ENCODE results near the gene BICD2. TPM values are rescaled to one million over a fixed set of nuclear protein-coding genes. Genes with fewer than 3 reads are reported as not detected.
A peak's percentile ranks its signal among the peaks of the same experiment; 100 is the strongest.

The BICD2 gene
- total and polyA plus RNA-seq, 2 of the 8 experiments (the other 6 are each of a cell fraction or from before 2014, with no cell fraction given) = 6.6 to 22.8 TPM

DNA sequence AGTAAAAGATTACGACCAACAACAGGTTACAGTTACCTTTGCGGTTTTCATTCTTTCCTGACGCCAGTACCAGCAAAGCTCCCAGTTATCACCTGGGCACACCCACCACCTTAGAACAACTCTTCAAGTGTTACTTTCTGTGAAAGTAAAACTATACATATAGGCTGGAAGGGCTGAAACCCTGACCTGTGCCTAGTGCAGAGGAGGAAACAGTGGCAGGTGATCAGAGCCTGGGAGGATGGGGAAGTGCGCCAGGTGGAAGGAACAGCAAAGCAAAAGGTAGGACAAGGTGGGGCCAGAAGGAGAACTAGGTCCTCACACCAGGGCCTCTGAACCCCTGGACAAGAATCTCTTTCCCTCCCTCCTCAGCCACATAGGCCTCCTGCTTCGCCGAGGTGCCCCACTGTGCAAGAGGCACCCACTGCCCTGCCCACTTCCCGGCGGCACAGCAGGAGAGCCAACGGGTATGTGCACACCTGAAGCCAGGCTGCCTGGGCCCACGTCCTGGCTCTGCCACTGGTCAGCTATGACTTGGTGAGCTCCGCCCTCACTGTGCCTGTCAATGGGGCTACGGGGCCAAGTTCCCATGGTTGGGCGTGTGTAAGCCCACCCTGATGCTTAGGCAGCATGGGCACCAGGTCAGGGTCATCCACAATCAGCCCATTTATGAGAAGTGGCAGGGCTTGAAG lies 26.9 kb downstream of the BICD2 start:
- DNase-seq (ENCODE audit: low read depth in 1 of 2, low spot score in 2 of 2) (no peak), FAIRE-seq (no peak)
- Histone ChIP-seq H3K27me3 (replicated peaks in 1 of 4; ENCODE audit: control insufficient read depth in 3 of 4, extremely low read depth in 1 of 4, insufficient read depth in 3 of 4, low read length in 3 of 4) (no peaks in the 10 kb centered on the region), H3K4me2 (ENCODE audit: insufficient read depth in 1 of 2, low read depth in 2 of 2, low read length in 2 of 2) (no peak overlapping the region), H2BK120ac (replicated peaks; ENCODE audit: low read depth, low read length) (no peak overlapping the region), H3K23ac (ENCODE audit: insufficient read length) (no peak overlapping the region), H3K27ac (ENCODE audit: low read depth, low read length) (no peak overlapping the region), H2BK5ac (ENCODE audit: low read depth, low read length) (no peak overlapping the region), H4K5ac (ENCODE audit: insufficient read length, low read depth, low read length) (no peak overlapping the region), H4K20me1 (replicated peaks in 1 of 2; ENCODE audit: control insufficient read depth in 1 of 2, insufficient read depth in 2 of 2, low read length in 2 of 2) (peaks cover 3 to 18% of the 10 kb centered on the region in 2 experiments), H3K4ac (replicated peaks; ENCODE audit: insufficient read length, low read depth, low read length) (no peak overlapping the region), H2BK20ac (ENCODE audit: low read length) (no peak overlapping the region), H3K79me2 (ENCODE audit: control insufficient read depth in 1 of 2, insufficient read depth in 2 of 2, low read length in 2 of 2) (peaks cover 0 to 82% of the 10 kb centered on the region in 2 experiments; a peak in 3 of 4 replicates), H3K9ac (replicated peaks in 1 of 4; ENCODE audit: extremely low read depth in 1 of 4, low read depth in 3 of 4, low read length in 3 of 4) (no peak overlapping the region), H3K4me1 (replicated peaks in 1 of 4; ENCODE audit: control insufficient read depth in 3 of 4, insufficient read depth in 4 of 4, low read length in 3 of 4) (peaks cover 0 to 7% (median 2%) of the 10 kb centered on the region in 4 experiments; a peak in 3 of 7 replicates), H2BK15ac (ENCODE audit: low read length) (no peak overlapping the region), H3K9me3 (ENCODE audit: insufficient read depth in 2 of 2, low read depth in 1 of 2, low read length in 1 of 2) (no peaks in the 10 kb centered on the region), H3K18ac (ENCODE audit: extremely low read depth, low read length) (no peak overlapping the region), H3K79me1 (ENCODE audit: low read depth, low read length) (peaks cover 21% of the 10 kb centered on the region), H2AK5ac (ENCODE audit: low read depth, low read length) (peak overlapping the region; percentile 61), H3K14ac (ENCODE audit: insufficient read length) (no peak overlapping the region), H4K91ac (replicated peaks; ENCODE audit: insufficient read length, low read length) (no peak overlapping the region), H3K56ac (replicated peaks; ENCODE audit: insufficient read length, low read depth, low read length) (no peak overlapping the region), H3K23me2 (ENCODE audit: low read depth, low read length) (no peaks in the 10 kb centered on the region), H2AFZ (ENCODE audit: low read length) (no peak overlapping the region), H4K8ac (ENCODE audit: extremely low read depth, insufficient read depth, low read length) (no peak overlapping the region), H3K36me3 (ENCODE audit: control insufficient read depth in 2 of 4, insufficient read depth in 4 of 4, low read length in 3 of 4) (no peaks in the 10 kb centered on the region), H3K4me3 (ENCODE audit: extremely low read depth in 1 of 4, insufficient read depth in 2 of 4, low read depth in 3 of 4, low read length in 4 of 4) (no peak overlapping the region), H2BK12ac (ENCODE audit: low read depth, low read length) (0 out of 2 replicates have a peak overlapping the region, but pooled peaks have one; percentile 21)
- no peak for TF ChIP-seq MAFK (IDR thresholded peaks at IDR 0.05; ENCODE audit: low read depth, low read length)
- 91% methylated on average over 13 of the region's 13 CpGs; no CpG with 5 or more reads in 1 of the 2 experiments for WGBS, 2 experiments (ENCODE audit: extremely low coverage in 1 of 2, insufficient coverage in 1 of 2, insufficient read length in 1 of 2, insufficient replicate concordance in 2 of 2, low coverage in 1 of 2, low lambda C conversion rate in 2 of 2, missing lambda C conversion rate in 1 of 2)
- ChIA-PET CTCF (ENCODE audit: partially characterized antibody) (interaction anchor here (0.7 to 1.7 kb wide), 7 partner anchors 9 to 316 kb away, joined by 3 to 4 read pairs (median 4); no protein-coding TSS in a partner anchor), POLR2A (ENCODE audit: partially characterized antibody) (interaction anchor here (1.0 kb wide), 1 partner anchor 8 kb away, joined by 3 read pairs; no protein-coding TSS in a partner anchor)

All from H1 (cell line).